C4-2B (cell line): ENCODE measurements around the gene SP100.

Experiments
- H3K27ac ChIP-seq: fragments of 450-650 bp; 2 replicates; pipeline ENCODE4 v1.5.1; 2017
- ZFX ChIP-seq: fragments of 450-650 bp; IDR thresholded peaks from 2 replicates; pipeline ENCODE4 v1.6.1; 2017
- TF ChIP-seq, protein P1 (sequence below): fragments of 450-650 bp; conservative IDR thresholded peaks from 2 replicates; pipeline ENCODE4 v1.5.1; 2017; ENCODE audit warnings: mild to moderate bottlenecking

Gene SP100

GRCh38 chr2:230583581-230583980, 167.6 kb downstream of the SP100 start:
- TF ChIP-seq, protein P1, sequence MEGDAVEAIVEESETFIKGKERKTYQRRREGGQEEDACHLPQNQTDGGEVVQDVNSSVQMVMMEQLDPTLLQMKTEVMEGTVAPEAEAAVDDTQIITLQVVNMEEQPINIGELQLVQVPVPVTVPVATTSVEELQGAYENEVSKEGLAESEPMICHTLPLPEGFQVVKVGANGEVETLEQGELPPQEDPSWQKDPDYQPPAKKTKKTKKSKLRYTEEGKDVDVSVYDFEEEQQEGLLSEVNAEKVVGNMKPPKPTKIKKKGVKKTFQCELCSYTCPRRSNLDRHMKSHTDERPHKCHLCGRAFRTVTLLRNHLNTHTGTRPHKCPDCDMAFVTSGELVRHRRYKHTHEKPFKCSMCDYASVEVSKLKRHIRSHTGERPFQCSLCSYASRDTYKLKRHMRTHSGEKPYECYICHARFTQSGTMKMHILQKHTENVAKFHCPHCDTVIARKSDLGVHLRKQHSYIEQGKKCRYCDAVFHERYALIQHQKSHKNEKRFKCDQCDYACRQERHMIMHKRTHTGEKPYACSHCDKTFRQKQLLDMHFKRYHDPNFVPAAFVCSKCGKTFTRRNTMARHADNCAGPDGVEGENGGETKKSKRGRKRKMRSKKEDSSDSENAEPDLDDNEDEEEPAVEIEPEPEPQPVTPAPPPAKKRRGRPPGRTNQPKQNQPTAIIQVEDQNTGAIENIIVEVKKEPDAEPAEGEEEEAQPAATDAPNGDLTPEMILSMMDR: no peak
- TF ChIP-seq ZFX: no peak
- H3K27ac ChIP-seq: no peak overlapping the region

- TF ChIP-seq, protein P1: no peak
- TF ChIP-seq ZFX: no peak
- no peak overlapping the region for H3K27ac ChIP-seq
Measured at GRCh38 chr2:230586328-230586982, 170.5 kb downstream of the SP100 start.

DNA sequence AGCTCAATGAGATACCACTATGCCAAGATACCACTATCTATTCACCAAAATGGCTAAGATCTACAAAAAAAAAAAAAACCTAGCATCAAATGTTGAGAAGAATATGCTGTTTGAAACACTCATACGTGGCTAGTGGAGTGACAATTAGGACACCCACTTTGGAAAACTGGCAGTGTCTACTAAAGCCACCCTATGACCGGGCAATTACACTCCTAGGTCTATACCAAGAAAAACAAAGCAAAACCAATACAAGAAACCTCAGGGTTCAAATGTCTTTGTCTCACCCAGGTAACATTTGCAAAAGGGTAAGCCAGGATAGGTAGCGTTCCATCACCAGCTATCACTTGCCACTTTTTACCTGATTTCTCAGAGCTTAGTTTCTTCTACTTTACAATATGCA, 173.0 kb downstream of the SP100 start:
- no peak overlapping the region for H3K27ac ChIP-seq
- no peak for TF ChIP-seq ZFX

DNA sequence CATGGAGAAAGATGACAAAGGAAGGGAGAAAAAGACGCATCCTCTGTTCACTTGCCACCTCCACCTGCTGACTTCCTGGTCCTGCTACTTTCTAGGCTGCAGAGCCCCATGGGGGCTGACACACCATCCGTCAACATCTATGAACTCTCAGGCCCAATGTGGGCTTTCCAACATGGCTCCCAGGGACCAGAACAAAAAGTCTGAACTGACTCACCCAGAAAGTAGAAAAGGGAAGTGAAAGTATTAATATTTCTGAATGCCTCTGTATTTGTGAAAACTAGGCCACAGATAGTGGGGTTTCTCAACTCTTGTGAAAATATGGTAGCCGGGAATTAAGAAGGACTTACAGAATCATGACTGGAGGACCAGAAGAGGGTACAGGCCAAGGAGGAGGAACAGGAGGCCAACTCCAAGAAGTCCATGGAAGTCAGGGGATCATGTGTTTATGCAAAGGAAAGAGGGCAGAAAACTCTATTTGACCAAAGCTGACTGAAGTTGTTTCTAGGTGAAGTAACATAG, 173.6 kb downstream of the SP100 start:
- H3K27ac ChIP-seq: no peak overlapping the region
- TF ChIP-seq, protein P1: no peak
- no peak for TF ChIP-seq ZFX

GRCh38 chr2:230590333-230590732, 174.3 kb downstream of the SP100 start:
- H3K27ac ChIP-seq: no peak overlapping the region
- TF ChIP-seq, protein P1: no peak
- TF ChIP-seq ZFX: no peak

- no peak for TF ChIP-seq ZFX
- TF ChIP-seq, protein P1: no peak
- H3K27ac ChIP-seq: no peak overlapping the region
Measured at GRCh38 chr2:230591850-230592249, 175.8 kb downstream of the SP100 start.

- TF ChIP-seq, protein P1: no peak
- TF ChIP-seq ZFX: no peak
- no peak overlapping the region for H3K27ac ChIP-seq
Measured at GRCh38 chr2:230592775-230593174, 176.8 kb downstream of the SP100 start.
